ENCODE results near the gene FAM227B. TPM values are rescaled to one million over a fixed set of nuclear protein-coding genes. Genes with fewer than 3 reads are reported as not detected.

FAM227B gene
- total RNA-seq, 1 donor from 2014 or later: 3.8 TPM

- no peak for DNase-seq (ENCODE audit: low spot score)
Measured at GRCh38 chr15:49418811-49419210, 201.8 kb downstream of the FAM227B start.

GRCh38 chr15:49415638-49416037, 205.0 kb downstream of the FAM227B start:
- H3K36me3 Mint-ChIP-seq (ENCODE audit: low read depth, unreplicated experiment): no peaks in the 10 kb centered on the region
- no peaks in the 10 kb centered on the region for H3K27me3 Mint-ChIP-seq (ENCODE audit: unreplicated experiment)
- no peak overlapping the region for H3K27ac Mint-ChIP-seq (ENCODE audit: unreplicated experiment)
- no peak for TF ChIP-seq CTCF (IDR thresholded peaks at IDR 0.05; ENCODE audit: unreplicated experiment)
- H3K4me3 Mint-ChIP-seq (ENCODE audit: unreplicated experiment): no peak overlapping the region
- DNase-seq (ENCODE audit: low spot score): no peak
- no peaks in the 10 kb centered on the region for H3K4me1 Mint-ChIP-seq (ENCODE audit: unreplicated experiment)
- no peaks in the 10 kb centered on the region for H3K9me3 Mint-ChIP-seq (ENCODE audit: unreplicated experiment)

More at GRCh38 chr15:49418811-49419210, 201.8 kb downstream of the FAM227B start:
- no peak for TF ChIP-seq CTCF (IDR thresholded peaks at IDR 0.05; ENCODE audit: unreplicated experiment)
- Mint-ChIP-seq H3K9me3 (ENCODE audit: unreplicated experiment) (no peaks in the 10 kb centered on the region), H3K4me3 (ENCODE audit: unreplicated experiment) (no peak overlapping the region), H3K27me3 (ENCODE audit: unreplicated experiment) (no peaks in the 10 kb centered on the region), H3K4me1 (ENCODE audit: unreplicated experiment) (no peaks in the 10 kb centered on the region), H3K36me3 (ENCODE audit: low read depth, unreplicated experiment) (no peaks in the 10 kb centered on the region), H3K27ac (ENCODE audit: unreplicated experiment) (no peak overlapping the region)

GRCh38 chr15:49415149-49415548, 205.5 kb downstream of the FAM227B start:
- no peak overlapping the region for H3K27ac Mint-ChIP-seq (ENCODE audit: unreplicated experiment)

GRCh38 chr15:49412797-49413196, 207.8 kb downstream of the FAM227B start:
- DNase-seq (ENCODE audit: low spot score): no peak

More at GRCh38 chr15:49415149-49415548, 205.5 kb downstream of the FAM227B start:
- Mint-ChIP-seq H3K4me3 (ENCODE audit: unreplicated experiment) (no peak overlapping the region), H3K36me3 (ENCODE audit: low read depth, unreplicated experiment) (no peaks in the 10 kb centered on the region), H3K27me3 (ENCODE audit: unreplicated experiment) (no peaks in the 10 kb centered on the region), H3K4me1 (ENCODE audit: unreplicated experiment) (no peaks in the 10 kb centered on the region), H3K9me3 (ENCODE audit: unreplicated experiment) (no peaks in the 10 kb centered on the region)
- no peak for DNase-seq (ENCODE audit: low spot score)
- no peak for TF ChIP-seq CTCF (IDR thresholded peaks at IDR 0.05; ENCODE audit: unreplicated experiment)

GRCh38 chr15:49410641-49411040, 210.0 kb downstream of the FAM227B start:
- Mint-ChIP-seq H3K4me1 (ENCODE audit: unreplicated experiment) (no peaks in the 10 kb centered on the region), H3K36me3 (ENCODE audit: low read depth, unreplicated experiment) (no peaks in the 10 kb centered on the region), H3K4me3 (ENCODE audit: unreplicated experiment) (no peak overlapping the region), H3K27me3 (ENCODE audit: unreplicated experiment) (no peaks in the 10 kb centered on the region), H3K9me3 (ENCODE audit: unreplicated experiment) (no peaks in the 10 kb centered on the region), H3K27ac (ENCODE audit: unreplicated experiment) (no peak overlapping the region)
- no peak for TF ChIP-seq CTCF (IDR thresholded peaks at IDR 0.05; ENCODE audit: unreplicated experiment)
- no peak for DNase-seq (ENCODE audit: low spot score)

More at GRCh38 chr15:49412797-49413196, 207.8 kb downstream of the FAM227B start:
- H3K27me3 Mint-ChIP-seq (ENCODE audit: unreplicated experiment): no peaks in the 10 kb centered on the region
- H3K4me1 Mint-ChIP-seq (ENCODE audit: unreplicated experiment): no peaks in the 10 kb centered on the region
- no peak overlapping the region for H3K27ac Mint-ChIP-seq (ENCODE audit: unreplicated experiment)
- no peak for TF ChIP-seq CTCF (IDR thresholded peaks at IDR 0.05; ENCODE audit: unreplicated experiment)
- H3K4me3 Mint-ChIP-seq (ENCODE audit: unreplicated experiment): no peak overlapping the region
- no peaks in the 10 kb centered on the region for H3K9me3 Mint-ChIP-seq (ENCODE audit: unreplicated experiment)
- no peaks in the 10 kb centered on the region for H3K36me3 Mint-ChIP-seq (ENCODE audit: low read depth, unreplicated experiment)
